ENCODE measurements around the gene ABHD16A. TPM values are rescaled to one million over a fixed set of nuclear protein-coding genes. Genes with fewer than 3 reads are reported as not detected.

The ABHD16A gene
- total RNA-seq, 1 donor = 43.4 TPM

- Histone ChIP-seq H3K4me2 (ENCODE audit: insufficient read depth, low read length) (no peak overlapping the region), H3K36me3 (ENCODE audit: insufficient read depth, low read length) (peaks cover 23% of the 10 kb centered on the region), H2AFZ (ENCODE audit: low read length) (no peak overlapping the region), H3K79me2 (ENCODE audit: insufficient read depth, low read length) (peaks cover 68% of the 10 kb centered on the region), H3K4me3 (ENCODE audit: insufficient read depth, low read length) (no peak overlapping the region), H4K20me1 (ENCODE audit: insufficient read depth, low read length) (peaks cover 22% of the 10 kb centered on the region), H3K27me3 (ENCODE audit: insufficient read depth, low read length) (no peaks in the 10 kb centered on the region), H3K4me1 (ENCODE audit: insufficient read depth, low read length) (peaks cover 35% of the 10 kb centered on the region), H3K9me3 (ENCODE audit: low read depth, low read length) (no peaks in the 10 kb centered on the region), H3K27ac (ENCODE audit: low read depth, low read length) (no peak overlapping the region)
- DNase-seq (ENCODE audit: insufficient read length, low spot score, missing footprints) = no peak
- no peak for TF ChIP-seq CTCF (IDR thresholded peaks at IDR 0.05; ENCODE audit: extremely low read depth, low read depth, low read length)
These were observed 44.9 kb downstream of the ABHD16A start for GRCh38 chr6:31658158-31658688.

DNA sequence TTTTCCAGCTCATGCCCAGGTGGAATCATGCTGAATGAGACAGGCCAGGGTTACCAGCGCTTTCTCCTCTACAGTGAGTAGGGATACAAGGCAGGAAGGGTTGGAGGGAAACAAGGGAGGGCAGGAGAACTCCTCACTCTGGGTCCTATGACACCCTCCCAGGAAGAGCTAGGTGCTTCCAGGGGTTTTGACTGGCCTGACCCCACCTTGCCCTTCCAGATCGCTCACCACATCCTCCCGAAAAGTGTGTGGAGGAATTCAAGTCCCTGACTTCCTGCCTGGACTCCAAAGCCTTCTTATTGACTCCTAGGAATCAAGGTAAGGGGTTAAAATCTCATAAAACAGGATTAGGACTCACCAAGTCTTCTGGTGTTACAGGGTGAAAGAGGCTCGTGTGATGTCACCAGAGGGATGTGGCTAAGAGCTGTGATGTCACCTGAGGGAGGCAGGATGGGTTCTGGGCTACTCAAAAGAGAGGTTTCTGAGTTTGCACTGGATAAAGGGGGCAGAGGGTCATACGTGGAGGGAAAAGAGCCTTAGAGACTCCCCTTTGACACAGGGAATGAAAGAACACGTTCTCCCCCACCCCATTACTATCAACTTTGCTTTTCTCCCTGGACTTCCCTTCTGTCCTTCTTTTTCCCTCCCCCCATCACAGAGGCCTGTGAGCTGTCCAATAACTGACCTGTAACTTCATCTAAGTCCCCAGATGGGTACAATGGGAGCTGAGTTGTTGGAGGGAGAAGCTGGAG, 45.5 kb downstream of the ABHD16A start:
- H2AFZ ChIP-seq (ENCODE audit: low read length) = no peak overlapping the region
- no peak overlapping the region for H3K4me3 ChIP-seq (ENCODE audit: insufficient read depth, low read length)
- H3K27ac ChIP-seq (ENCODE audit: low read depth, low read length) = no peak overlapping the region
- H3K36me3 ChIP-seq (ENCODE audit: insufficient read depth, low read length) = peaks cover 22% of the 10 kb centered on the region
- H3K79me2 ChIP-seq (ENCODE audit: insufficient read depth, low read length) = peaks cover 63% of the 10 kb centered on the region
- peaks cover 31% of the 10 kb centered on the region for H3K4me1 ChIP-seq (ENCODE audit: insufficient read depth, low read length)
- TF ChIP-seq CTCF (IDR thresholded peaks at IDR 0.05; ENCODE audit: extremely low read depth, low read depth, low read length) = no peak
- DNase-seq (ENCODE audit: insufficient read length, low spot score, missing footprints) = no peak
- H4K20me1 ChIP-seq (ENCODE audit: insufficient read depth, low read length) = peaks cover 22% of the 10 kb centered on the region
- no peaks in the 10 kb centered on the region for H3K27me3 ChIP-seq (ENCODE audit: insufficient read depth, low read length)
- H3K4me2 ChIP-seq (ENCODE audit: insufficient read depth, low read length) = no peak overlapping the region
- no peaks in the 10 kb centered on the region for H3K9me3 ChIP-seq (ENCODE audit: low read depth, low read length)

GRCh38 chr6:31655349-31656237, 47.5 kb downstream of the ABHD16A start, which contains the start of gene APOM:
Gene APOM (plus strand): TSS chr6:31655894. CDS start chr6:31655967, 73 bp downstream.
- Histone ChIP-seq H4K20me1 (ENCODE audit: insufficient read depth, low read length) (peaks cover 22% of the 10 kb centered on the region), H3K36me3 (ENCODE audit: insufficient read depth, low read length) (peaks cover 12% of the 10 kb centered on the region), H3K4me1 (ENCODE audit: insufficient read depth, low read length) (peaks cover 36% of the 10 kb centered on the region), H3K27ac (ENCODE audit: low read depth, low read length) (no peak within 1 kb of the TSS), H3K27me3 (ENCODE audit: insufficient read depth, low read length) (no peaks in the 10 kb centered on the region), H2AFZ (ENCODE audit: low read length) (no peak within 1 kb of the TSS), H3K9me3 (ENCODE audit: low read depth, low read length) (no peaks in the 10 kb centered on the region), H3K79me2 (ENCODE audit: insufficient read depth, low read length) (peaks cover 75% of the 10 kb centered on the region), H3K4me3 (ENCODE audit: insufficient read depth, low read length) (no peak within 1 kb of the TSS), H3K4me2 (ENCODE audit: insufficient read depth, low read length) (no peak within 1 kb of the TSS)
- no peak for TF ChIP-seq CTCF (IDR thresholded peaks at IDR 0.05; ENCODE audit: extremely low read depth, low read depth, low read length)
- no peak for DNase-seq (ENCODE audit: insufficient read length, low spot score, missing footprints)

Measured in osteoblast (primary cell).